GM12878 (cell line): ENCODE data around the gene KIAA1217. TPM values are rescaled to one million over a fixed set of nuclear protein-coding genes. Genes with fewer than 3 reads are reported as not detected.

Experiments used
- ATAC-seq: fragments of 200-7000 bp; cut with Tn5 transposase; 3 replicates; pipeline ENCODE4 v1.9.1; 2020; ENCODE audit warnings: mild to moderate bottlenecking, moderate library complexity
- BruUV-seq: library from RNA; stranded (reverse); fragments of 400-500 nt; replicated peaks from 2 replicates; lab custom pipeline; 2021; lab: Mats Ljungman, UMichigan
- CTCF ChIA-PET: fragments of 300-600 bp; sonication (Branson Sonifier 250); formaldehyde crosslinking; extraction: SDS; loops from one replicate; lab custom pipeline; 2021; ENCODE audit warnings: inconsistent platforms; lab: Yijun Ruan, JAX
- POLR2A ChIA-PET: fragments of 350-600 bp; formaldehyde crosslinking; extraction: SDS; loops from one replicate; lab custom pipeline; 2021; ENCODE audit warnings: inconsistent platforms; lab: Charles Lee
- RAD21 ChIA-PET: fragments of 300-600 bp; sonication (Branson Sonifier 250); formaldehyde crosslinking; loops from one replicate; lab custom pipeline; 2023; ENCODE audit warnings: antibody characterized with exemption; ENCODE audit not compliant: unreplicated experiment; lab: Charles Lee
- SMC1A ChIA-PET: fragments of 300-600 bp; sonication (Branson Sonifier 250); formaldehyde crosslinking; loops from one replicate; lab custom pipeline; 2023; ENCODE audit not compliant: unreplicated experiment, uncharacterized antibody; lab: Charles Lee
- DNase-seq: peaks from one replicate; pipeline ENCODE4 v3.0.0-alpha.2; 2011; ENCODE audit warnings: low read depth, low spot score
- FAIRE-seq: peaks from 3 replicates; lab custom pipeline; 2011; peaks lifted over from hg19 to GRCh38; lab: Jason Lieb, UNC
- H2AFZ ChIP-seq: 2 replicates; pipeline ENCODE4 v1.6.0; 2011; ENCODE audit warnings: low read depth, low read length, control low read depth; ENCODE audit not compliant: control insufficient read depth
- H3K27ac ChIP-seq: 2 replicates; pipeline ENCODE4 v1.5.1; 2011; ENCODE audit warnings: control low read depth; ENCODE audit not compliant: control insufficient read depth, insufficient read depth
- H3K27me3 ChIP-seq, 2 experiments: replicated peaks in 1 of 2; 2 replicates each; pipeline versions ENCODE4 v1.6.0 to v1.6.1; 2011; ENCODE audit warnings: low read length in 1 of 2; ENCODE audit not compliant: control insufficient read depth in 2 of 2, insufficient read depth in 2 of 2
- H3K36me3 ChIP-seq, 2 experiments: 2 replicates each; pipeline ENCODE4 v1.5.1; 2011; ENCODE audit warnings: low read length in 1 of 2; ENCODE audit not compliant: control insufficient read depth in 2 of 2, insufficient read depth in 2 of 2
- H3K4me1 ChIP-seq: 2 replicates; pipeline ENCODE4 v1.6.1; 2011; ENCODE audit warnings: mild to moderate bottlenecking, low read length, moderate library complexity, mixed read lengths; ENCODE audit not compliant: control insufficient read depth, insufficient read depth
- H3K4me2 ChIP-seq: 2 replicates; pipeline ENCODE4 v1.6.0; 2011; ENCODE audit warnings: control low read depth; ENCODE audit not compliant: control insufficient read depth, insufficient read depth
- H3K4me3 ChIP-seq: fragments of 200-600 bp; sonication (generic); 2 replicates; pipeline ENCODE4 v1.5.1; 2016
- H3K79me2 ChIP-seq: 2 replicates; pipeline ENCODE4 v1.6.0; 2011; ENCODE audit warnings: low read length; ENCODE audit not compliant: control insufficient read depth, insufficient read depth
- H3K9ac ChIP-seq: 2 replicates; pipeline ENCODE4 v1.8.0; 2011; ENCODE audit warnings: low read length, control low read depth, mixed read lengths; ENCODE audit not compliant: control insufficient read depth, insufficient read depth
- H3K9me3 ChIP-seq: replicated peaks from 3 replicates; pipeline ENCODE4 v1.5.1; 2011; ENCODE audit warnings: mild to moderate bottlenecking, low read length; ENCODE audit not compliant: control insufficient read depth, insufficient read depth
- H4K20me1 ChIP-seq: 2 replicates; pipeline ENCODE4 v1.6.0; 2011; ENCODE audit not compliant: control insufficient read depth, insufficient read depth
- BHLHE40 ChIP-seq, 2 experiments: fragments of 450-650 bp in 1 of 2; IDR thresholded peaks; 2 replicates each; pipeline ENCODE4 v1.6.1; 2011 to 2017; ENCODE audit warnings: low read depth in 2 of 2, borderline replicate concordance in 1 of 2, improper control_type of control experiment in 1 of 2, low read length in 1 of 2, mild to moderate bottlenecking in 1 of 2
- BMI1 ChIP-seq: fragments of 450-650 bp; IDR thresholded peaks from 2 replicates; pipeline ENCODE4 v1.6.1; 2016; ENCODE audit warnings: mild to moderate bottlenecking, moderate library complexity, borderline replicate concordance
- CBX5 ChIP-seq: sonication (generic); IDR thresholded peaks from 2 replicates; pipeline ENCODE4 v1.6.1; 2016; ENCODE audit warnings: low read depth, moderate library complexity, mild to moderate bottlenecking, inconsistent platforms
- LARP7 ChIP-seq: fragments of 450-650 bp; IDR thresholded peaks from 2 replicates; pipeline ENCODE4 v1.6.1; 2017; ENCODE audit warnings: mild to moderate bottlenecking
- PAX5 ChIP-seq: IDR thresholded peaks from 2 replicates; pipeline ENCODE4 v1.6.1; 2011; ENCODE audit warnings: low read depth, low read length, borderline replicate concordance
- RAD21 ChIP-seq: IDR thresholded peaks from 2 replicates; pipeline ENCODE4 v1.6.1; 2011; ENCODE audit warnings: mild to moderate bottlenecking, low read depth, low read length, moderate library complexity; ENCODE audit not compliant: insufficient read depth
- RUNX3 ChIP-seq: IDR thresholded peaks from 2 replicates; pipeline ENCODE4 v1.6.1; 2012; ENCODE audit warnings: low read length, inconsistent platforms
- SREBF1 ChIP-seq: IDR thresholded peaks from 2 replicates; pipeline ENCODE4 v1.6.1; 2012; ENCODE audit warnings: mild to moderate bottlenecking, low read length
- TCF12 ChIP-seq: IDR thresholded peaks from 2 replicates; pipeline ENCODE4 v1.6.1; 2011; ENCODE audit warnings: low read depth, mild to moderate bottlenecking, low read length
- WRNIP1 ChIP-seq: IDR thresholded peaks from 2 replicates; pipeline ENCODE4 v1.6.1; 2011; ENCODE audit warnings: low read depth, low read length, improper control_type of control experiment, borderline replicate concordance
- WGBS: methylation state at CpG from one replicate; pipeline ENCODE4 v1.1.6; 2016; ENCODE audit warnings: low lambda C conversion rate; ENCODE audit not compliant: insufficient replicate concordance, insufficient coverage; ENCODE audit errors: missing lambda C conversion rate; 5-methylcytosine and 5-hydroxymethylcytosine counted together
- in situ Hi-C: fragments of 300-500 bp; cut with MboI; formaldehyde crosslinking; loops from 9 replicates; pipeline ENCODE4 v1.14.3; 2018; ENCODE audit warnings: mixed read lengths
- intact Hi-C: fragments of 100-400 bp; cut with micrococcal nuclease; formaldehyde crosslinking; loops from one replicate; pipeline ENCODE4 v1.14.2; 2022; ENCODE audit not compliant: unreplicated experiment
- polyA plus RNA-seq, 11 experiments: library from polyadenylated mRNA; depleted of rRNA in 4 of 11; unstranded in 6 of 11; stranded (reverse) in 5 of 11; fragments of >200 nt; fragmentation: Nextera tagmentation in 4 of 11; fragmentation: Illumina TruSeq in 1 of 11; extraction: Ambion mirVana in 4 of 11; extraction: Trizol in 1 of 11; gene quantifications; 1 replicate in 1 of 11; 2 replicates in 10 of 11; pipeline versions ENCODE4 v1.2.1 to v1.2.3, GENCODE V29; 2011 to 2016; ENCODE audit warnings: inconsistent platforms in 2 of 11, missing spikeins in 2 of 11, low read depth in 1 of 11
- total RNA-seq, 4 experiments: library from RNA; depleted of rRNA in 3 of 4; stranded (reverse); fragments of >200 nt in 3 of 4; fragmentation: Illumina TruSeq in 1 of 4; extraction: Trizol in 1 of 4; gene quantifications; 2 replicates each; pipeline versions ENCODE4 v1.2.1 to v1.2.3, GENCODE V29; 2013 to 2021
- TF ChIP-seq, protein P1 (sequence below): fragments of 450-650 bp; IDR thresholded peaks from 2 replicates; pipeline ENCODE4 v1.6.1; 2017; ENCODE audit warnings: mild to moderate bottlenecking, moderate library complexity
- TF ChIP-seq, protein P2 (sequence below): IDR thresholded peaks from 2 replicates; pipeline ENCODE4 v1.6.1; 2012; ENCODE audit warnings: low read depth, low read length, improper control_type of control experiment
- TF ChIP-seq, protein P3 (sequence below): fragments of 450-650 bp; conservative IDR thresholded peaks from 2 replicates; pipeline ENCODE4 v1.6.1; 2017; ENCODE audit warnings: mild to moderate bottlenecking, moderate library complexity
- TF ChIP-seq, protein P4 (sequence below): IDR thresholded peaks from 2 replicates; pipeline ENCODE4 v1.6.1; 2012; ENCODE audit warnings: low read depth, low read length, improper control_type of control experiment

KIAA1217 gene
- total and polyA plus RNA-seq, 10 of the 15 experiments (the other 5 are each of a cell fraction or from before 2014, with no cell fraction given) = 0.57 to 3.8 (median 2.1) TPM

DNA sequence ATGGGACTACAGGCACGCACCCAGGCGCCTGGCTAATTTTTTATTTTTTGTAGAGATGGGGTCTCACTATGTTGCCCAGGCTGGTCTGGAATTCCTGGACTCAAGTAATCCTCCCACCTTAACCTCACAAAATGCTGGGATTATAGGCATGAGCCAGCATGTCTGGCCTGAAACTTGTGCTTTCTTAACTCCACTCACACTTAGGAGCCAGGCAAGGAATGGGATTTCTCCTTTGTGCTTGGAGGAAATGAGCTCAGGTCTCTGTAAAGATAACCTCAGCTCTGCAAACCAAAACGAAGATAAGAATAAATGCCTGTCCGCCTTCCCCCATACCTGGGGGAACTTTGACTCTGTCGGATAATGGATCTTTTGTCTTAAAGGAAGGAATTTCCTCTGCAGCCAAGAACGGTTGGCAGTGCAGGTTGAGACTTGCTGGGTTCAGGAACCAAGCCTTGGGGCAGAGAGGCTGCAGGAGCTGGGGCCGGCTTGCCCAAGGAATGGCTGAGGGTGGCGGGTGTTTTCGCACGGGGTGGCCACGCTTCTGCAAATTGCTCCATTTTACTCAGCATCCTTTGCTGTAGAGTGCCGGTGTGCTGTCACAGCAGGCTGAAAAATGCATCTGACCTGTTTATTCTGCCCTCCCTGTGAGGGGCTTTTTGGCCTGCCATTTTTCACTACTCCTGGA lies 174.2 kb downstream of the KIAA1217 start:
- Histone ChIP-seq H3K4me3 (no peak overlapping the region), H3K36me3 (no peaks in the 10 kb centered on the region), H3K27me3 (no peaks in the 10 kb centered on the region), H4K20me1 (no peaks in the 10 kb centered on the region), H3K9me3 (no peaks in the 10 kb centered on the region; the same call in 2 of the 3 replicates), H2AFZ (no peak overlapping the region), H3K9ac (no peak overlapping the region), H3K79me2 (no peaks in the 10 kb centered on the region), H3K4me2 (peak overlapping the region; percentile 40), H3K27ac (peak overlapping the region; percentile 67), H3K4me1 (peaks cover 14% of the 10 kb centered on the region)
- no TSS peak for BruUV-seq
- ChIA-PET CTCF (interaction anchor here (0.6 to 1.9 kb wide), 14 partner anchors 8 to 389 kb away, joined by 3 to 6 read pairs (median 5); no protein-coding TSS in a partner anchor), SMC1A (interaction anchor here (0.7 to 2.5 kb wide), 14 partner anchors 9 to 389 kb away, joined by 3 to 10 read pairs (median 4); partner anchors contain the start of gene KIAA1217), POLR2A (interaction anchor here (0.6 to 1.7 kb wide), 4 partner anchors 15 to 174 kb away, joined by 3 to 8 read pairs (median 4); partner anchors contain the start of gene KIAA1217), RAD21 (interaction anchor here (0.5 to 1.7 kb wide), 20 partner anchors 11 to 177 kb away, joined by 3 to 9 read pairs (median 4); partner anchors contain the start of gene KIAA1217)
- in situ Hi-C loops = no loop called here
- peak; percentile 87 for ATAC-seq
- no peak for FAIRE-seq
- intact Hi-C loops = loop anchor here (1.0 to 5.0 kb wide), 3 partner anchors 119 to 1561 kb away; partner anchors contain the start of gene KIAA1217
- 20% methylated on average over 12 of the region's 12 CpGs for WGBS
- no peak for DNase-seq
- peak; percentile 10; the same call in 1 of the 2 replicates for TF ChIP-seq RUNX3
- TF ChIP-seq, protein P1, sequence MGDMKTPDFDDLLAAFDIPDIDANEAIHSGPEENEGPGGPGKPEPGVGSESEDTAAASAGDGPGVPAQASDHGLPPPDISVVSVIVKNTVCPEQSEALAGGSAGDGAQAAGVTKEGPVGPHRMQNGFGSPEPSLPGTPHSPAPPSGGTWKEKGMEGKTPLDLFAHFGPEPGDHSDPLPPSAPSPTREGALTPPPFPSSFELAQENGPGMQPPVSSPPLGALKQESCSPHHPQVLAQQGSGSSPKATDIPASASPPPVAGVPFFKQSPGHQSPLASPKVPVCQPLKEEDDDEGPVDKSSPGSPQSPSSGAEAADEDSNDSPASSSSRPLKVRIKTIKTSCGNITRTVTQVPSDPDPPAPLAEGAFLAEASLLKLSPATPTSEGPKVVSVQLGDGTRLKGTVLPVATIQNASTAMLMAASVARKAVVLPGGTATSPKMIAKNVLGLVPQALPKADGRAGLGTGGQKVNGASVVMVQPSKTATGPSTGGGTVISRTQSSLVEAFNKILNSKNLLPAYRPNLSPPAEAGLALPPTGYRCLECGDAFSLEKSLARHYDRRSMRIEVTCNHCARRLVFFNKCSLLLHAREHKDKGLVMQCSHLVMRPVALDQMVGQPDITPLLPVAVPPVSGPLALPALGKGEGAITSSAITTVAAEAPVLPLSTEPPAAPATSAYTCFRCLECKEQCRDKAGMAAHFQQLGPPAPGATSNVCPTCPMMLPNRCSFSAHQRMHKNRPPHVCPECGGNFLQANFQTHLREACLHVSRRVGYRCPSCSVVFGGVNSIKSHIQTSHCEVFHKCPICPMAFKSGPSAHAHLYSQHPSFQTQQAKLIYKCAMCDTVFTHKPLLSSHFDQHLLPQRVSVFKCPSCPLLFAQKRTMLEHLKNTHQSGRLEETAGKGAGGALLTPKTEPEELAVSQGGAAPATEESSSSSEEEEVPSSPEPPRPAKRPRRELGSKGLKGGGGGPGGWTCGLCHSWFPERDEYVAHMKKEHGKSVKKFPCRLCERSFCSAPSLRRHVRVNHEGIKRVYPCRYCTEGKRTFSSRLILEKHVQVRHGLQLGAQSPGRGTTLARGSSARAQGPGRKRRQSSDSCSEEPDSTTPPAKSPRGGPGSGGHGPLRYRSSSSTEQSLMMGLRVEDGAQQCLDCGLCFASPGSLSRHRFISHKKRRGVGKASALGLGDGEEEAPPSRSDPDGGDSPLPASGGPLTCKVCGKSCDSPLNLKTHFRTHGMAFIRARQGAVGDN = peak; percentile 25
- no peak for TF ChIP-seq SREBF1
- 0 out of 2 replicates have a peak, but pooled peaks have one; percentile 31 for TF ChIP-seq LARP7
- TF ChIP-seq, protein P2, sequence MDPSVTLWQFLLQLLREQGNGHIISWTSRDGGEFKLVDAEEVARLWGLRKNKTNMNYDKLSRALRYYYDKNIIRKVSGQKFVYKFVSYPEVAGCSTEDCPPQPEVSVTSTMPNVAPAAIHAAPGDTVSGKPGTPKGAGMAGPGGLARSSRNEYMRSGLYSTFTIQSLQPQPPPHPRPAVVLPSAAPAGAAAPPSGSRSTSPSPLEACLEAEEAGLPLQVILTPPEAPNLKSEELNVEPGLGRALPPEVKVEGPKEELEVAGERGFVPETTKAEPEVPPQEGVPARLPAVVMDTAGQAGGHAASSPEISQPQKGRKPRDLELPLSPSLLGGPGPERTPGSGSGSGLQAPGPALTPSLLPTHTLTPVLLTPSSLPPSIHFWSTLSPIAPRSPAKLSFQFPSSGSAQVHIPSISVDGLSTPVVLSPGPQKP = no peak
- peak; percentile 35; the same call in 1 of the 2 replicates for TF ChIP-seq PAX5
- no peak for TF ChIP-seq BMI1
- TF ChIP-seq BHLHE40 (IDR thresholded peaks at IDR 0.05; ENCODE audit: borderline replicate concordance in 1 of 2, low read depth in 2 of 2, low read length in 1 of 2) = peak in 1 of 2 experiments; percentile 3; a peak in 1 of 4 replicates
- TF ChIP-seq TCF12 = no peak
- 0 out of 2 replicates have a peak, but pooled peaks have one; percentile 27 for TF ChIP-seq CBX5
- TF ChIP-seq, protein P3, sequence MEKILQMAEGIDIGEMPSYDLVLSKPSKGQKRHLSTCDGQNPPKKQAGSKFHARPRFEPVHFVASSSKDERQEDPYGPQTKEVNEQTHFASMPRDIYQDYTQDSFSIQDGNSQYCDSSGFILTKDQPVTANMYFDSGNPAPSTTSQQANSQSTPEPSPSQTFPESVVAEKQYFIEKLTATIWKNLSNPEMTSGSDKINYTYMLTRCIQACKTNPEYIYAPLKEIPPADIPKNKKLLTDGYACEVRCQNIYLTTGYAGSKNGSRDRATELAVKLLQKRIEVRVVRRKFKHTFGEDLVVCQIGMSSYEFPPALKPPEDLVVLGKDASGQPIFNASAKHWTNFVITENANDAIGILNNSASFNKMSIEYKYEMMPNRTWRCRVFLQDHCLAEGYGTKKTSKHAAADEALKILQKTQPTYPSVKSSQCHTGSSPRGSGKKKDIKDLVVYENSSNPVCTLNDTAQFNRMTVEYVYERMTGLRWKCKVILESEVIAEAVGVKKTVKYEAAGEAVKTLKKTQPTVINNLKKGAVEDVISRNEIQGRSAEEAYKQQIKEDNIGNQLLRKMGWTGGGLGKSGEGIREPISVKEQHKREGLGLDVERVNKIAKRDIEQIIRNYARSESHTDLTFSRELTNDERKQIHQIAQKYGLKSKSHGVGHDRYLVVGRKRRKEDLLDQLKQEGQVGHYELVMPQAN = peak; percentile 48
- no peak for TF ChIP-seq RAD21
- TF ChIP-seq, protein P4, sequence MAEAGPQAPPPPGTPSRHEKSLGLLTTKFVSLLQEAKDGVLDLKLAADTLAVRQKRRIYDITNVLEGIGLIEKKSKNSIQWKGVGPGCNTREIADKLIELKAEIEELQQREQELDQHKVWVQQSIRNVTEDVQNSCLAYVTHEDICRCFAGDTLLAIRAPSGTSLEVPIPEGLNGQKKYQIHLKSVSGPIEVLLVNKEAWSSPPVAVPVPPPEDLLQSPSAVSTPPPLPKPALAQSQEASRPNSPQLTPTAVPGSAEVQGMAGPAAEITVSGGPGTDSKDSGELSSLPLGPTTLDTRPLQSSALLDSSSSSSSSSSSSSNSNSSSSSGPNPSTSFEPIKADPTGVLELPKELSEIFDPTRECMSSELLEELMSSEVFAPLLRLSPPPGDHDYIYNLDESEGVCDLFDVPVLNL = no peak
- no peak for TF ChIP-seq WRNIP1
